Panc1 (cell line): ENCODE data around the gene MAP3K6.

Experiments
- CTCF ChIP-seq: fragments of 450-650 bp; IDR thresholded peaks from 2 replicates; pipeline ENCODE4 v1.5.1; 2017; ENCODE audit warnings: mild to moderate bottlenecking
- REST ChIP-seq, 2 experiments: IDR thresholded peaks; 2 replicates each; pipeline ENCODE4 v1.6.1; 2011 to 2012; ENCODE audit warnings: low read depth in 2 of 2, control low read depth in 1 of 2, low read length in 1 of 2, mild to moderate bottlenecking in 1 of 2, moderate library complexity in 1 of 2; ENCODE audit not compliant: insufficient read depth in 1 of 2
- SIN3A ChIP-seq: IDR thresholded peaks from 2 replicates; pipeline ENCODE4 v1.6.1; 2012; ENCODE audit warnings: low read depth, mild to moderate bottlenecking, low read length, moderate library complexity, borderline replicate concordance; ENCODE audit not compliant: insufficient read depth

GRCh38 chr1:27306071-27306470 is 60.7 kb downstream of the MAP3K6 start:
- TF ChIP-seq CTCF (no peak), SIN3A (no peak), REST (IDR thresholded peaks at IDR 0.05; ENCODE audit: insufficient read depth in 1 of 2, low read depth in 2 of 2, low read length in 1 of 2) (no peak)
